Thyroid gland (tissue), 4 donors: Measurements from ENCODE around the gene ALPK3.

Experiments
- CTCF ChIP-seq, 6 experiments: fragments of 200-600 bp in 3 of 6; fragments of 450-650 bp in 3 of 6; sonication (generic) in 3 of 6; IDR thresholded peaks; one replicate each; pipeline ENCODE4 v1.5.1; 2016 to 2019; ENCODE audit warnings: antibody characterized with exemption in 6 of 6, mild to moderate bottlenecking in 2 of 6, inconsistent platforms in 1 of 6, moderate library complexity in 1 of 6
- POLR2A ChIP-seq, 2 donors: fragments of 450-650 bp; IDR thresholded peaks; one replicate each; pipeline ENCODE4 v1.6.1; 2017; ENCODE audit warnings: antibody characterized with exemption in 2 of 2, mild to moderate bottlenecking in 2 of 2, moderate library complexity in 1 of 2

- TF ChIP-seq CTCF (IDR thresholded peaks at IDR 0.05) = no peak
- TF ChIP-seq POLR2A (IDR thresholded peaks at IDR 0.05) = no peak
Measured at GRCh38 chr15:84844964-84845363, 27.8 kb downstream of the ALPK3 start.
